HG02870 (cell line): ENCODE measurements around the gene MYH6.
"Not testable (repeated sequence)": the region's sequence is repeated elsewhere in the genome, so short reads cannot be mapped to it uniquely, and the experiment has no call there.

Experiments
- ATAC-seq: cut with Tn5 transposase; IDR thresholded peaks from one replicate; pipeline ENCODE4 v1.9.1; 2021; ENCODE audit warnings: mild to moderate bottlenecking, moderate library complexity; ENCODE audit not compliant: unreplicated experiment

The MYH6 gene

DNA sequence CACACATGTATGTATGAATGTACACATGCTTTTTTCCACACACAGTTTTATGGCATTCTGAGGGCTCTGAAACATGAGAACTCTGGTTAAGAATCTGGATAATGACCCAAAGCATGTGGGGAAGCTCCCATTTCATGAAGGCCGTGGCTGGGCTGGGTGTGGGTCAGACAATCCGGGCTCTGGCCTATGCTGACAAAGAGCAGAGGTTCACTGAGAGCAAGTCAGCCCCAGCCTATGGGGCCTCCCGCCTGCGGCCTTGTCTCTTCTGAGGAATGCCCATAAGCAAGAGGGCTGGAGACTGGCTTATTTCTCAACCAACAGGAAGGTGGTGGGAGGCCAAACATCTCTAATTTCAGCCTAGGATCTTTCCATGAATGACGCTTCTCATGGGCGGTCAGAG lies 8.5 kb downstream of the MYH6 start:
- ATAC-seq, result no peak

- ATAC-seq, result no peak
Measured at GRCh38 chr14:23399136-23399535, 8.9 kb downstream of the MYH6 start.

GRCh38 chr14:23398348-23398747 lies 9.7 kb downstream of the MYH6 start:
- no peak for ATAC-seq

DNA sequence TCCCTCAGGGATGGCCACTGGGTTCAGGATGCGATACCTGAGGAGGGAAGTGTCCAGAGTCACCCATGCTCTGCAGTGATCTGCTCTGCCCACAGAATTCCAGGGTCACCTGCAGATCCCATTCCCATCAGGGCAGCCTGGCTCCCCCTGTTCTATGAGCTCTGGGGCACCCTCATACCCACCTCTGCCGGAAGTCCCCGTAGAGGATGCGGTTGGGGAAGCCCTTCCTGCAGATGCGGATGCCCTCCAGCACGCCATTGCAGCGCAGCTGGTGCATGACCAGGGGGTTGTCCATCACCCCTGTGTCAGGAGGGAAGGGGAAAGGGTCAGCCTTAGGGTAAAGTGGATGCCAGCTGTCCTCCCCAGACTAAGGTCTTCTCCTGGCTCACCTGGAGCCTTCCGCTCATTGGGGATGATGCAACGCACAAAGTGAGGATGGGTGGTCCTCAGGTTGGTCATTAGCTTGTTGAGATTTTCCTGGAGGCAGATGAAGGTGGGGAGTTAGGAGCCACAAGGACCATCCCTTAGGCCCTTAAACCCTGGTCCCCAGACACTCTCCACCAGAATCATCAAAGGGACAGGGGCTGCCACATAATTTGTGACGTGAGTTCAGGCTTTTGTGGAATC lies 11.2 kb downstream of the MYH6 start:
- no peak for ATAC-seq

DNA sequence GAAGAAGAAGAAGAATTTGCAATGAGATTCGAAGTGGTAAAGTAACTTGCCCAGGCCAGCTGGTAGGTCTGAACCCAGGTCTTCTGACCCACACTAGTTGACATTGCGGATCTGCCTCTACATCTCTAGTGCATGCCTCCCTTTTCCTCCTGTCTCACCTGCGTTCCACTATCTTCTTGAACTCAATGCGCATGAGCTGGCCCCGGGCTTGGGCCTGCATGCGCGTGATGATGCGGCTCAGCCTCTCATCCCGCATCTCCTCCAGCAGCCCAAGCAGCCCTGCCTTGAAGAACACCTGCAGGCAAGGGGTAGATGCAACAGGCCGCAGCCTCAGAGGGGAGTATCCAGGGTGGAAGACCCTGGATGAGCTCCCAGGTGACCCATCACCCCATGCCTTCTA lies 11.9 kb downstream of the MYH6 start:
- ATAC-seq, result no peak

- ATAC-seq, result no peak
Measured at GRCh38 chr14:23392613-23393012, 15.5 kb downstream of the MYH6 start.

DNA sequence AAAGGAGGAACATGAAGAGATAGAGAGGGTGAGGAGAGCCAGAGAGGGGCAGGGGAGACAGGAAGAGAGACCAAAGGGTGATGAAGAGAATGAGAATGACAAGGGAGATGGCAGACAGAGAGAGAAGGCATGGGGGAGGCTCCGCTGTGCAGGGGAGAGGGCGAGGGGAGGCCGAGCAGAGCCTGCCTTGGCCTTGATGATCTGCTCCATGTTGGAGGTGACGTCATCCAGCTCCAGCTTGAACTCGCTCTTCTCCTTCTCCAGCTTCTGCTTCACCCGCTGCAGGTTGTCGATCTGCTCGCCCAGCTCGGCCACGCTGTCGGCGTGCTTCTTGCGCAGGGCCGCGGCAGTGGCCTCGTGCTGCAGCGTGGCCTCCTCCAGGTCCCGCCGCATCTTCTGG lies 18.2 kb downstream of the MYH6 start:
- ATAC-seq, result not testable (repeated sequence)

GRCh38 chr14:23389396-23389795 lies 18.7 kb downstream of the MYH6 start:
- no peak for ATAC-seq

- no peak for ATAC-seq
Measured at GRCh38 chr14:23388996-23389395, 19.1 kb downstream of the MYH6 start.

- ATAC-seq, result no peak
Measured at GRCh38 chr14:23387916-23388882, 19.9 kb downstream of the MYH6 start.

GRCh38 chr14:23386999-23387398 lies 21.1 kb downstream of the MYH6 start:
- no peak for ATAC-seq

- ATAC-seq, result not testable (repeated sequence)
Measured at GRCh38 chr14:23386266-23386657, 21.8 kb downstream of the MYH6 start.

- no peak for ATAC-seq
Measured at GRCh38 chr14:23385642-23386265, 22.3 kb downstream of the MYH6 start.

GRCh38 chr14:23385244-23385641 lies 22.8 kb downstream of the MYH6 start:
- ATAC-seq, result no peak

DNA sequence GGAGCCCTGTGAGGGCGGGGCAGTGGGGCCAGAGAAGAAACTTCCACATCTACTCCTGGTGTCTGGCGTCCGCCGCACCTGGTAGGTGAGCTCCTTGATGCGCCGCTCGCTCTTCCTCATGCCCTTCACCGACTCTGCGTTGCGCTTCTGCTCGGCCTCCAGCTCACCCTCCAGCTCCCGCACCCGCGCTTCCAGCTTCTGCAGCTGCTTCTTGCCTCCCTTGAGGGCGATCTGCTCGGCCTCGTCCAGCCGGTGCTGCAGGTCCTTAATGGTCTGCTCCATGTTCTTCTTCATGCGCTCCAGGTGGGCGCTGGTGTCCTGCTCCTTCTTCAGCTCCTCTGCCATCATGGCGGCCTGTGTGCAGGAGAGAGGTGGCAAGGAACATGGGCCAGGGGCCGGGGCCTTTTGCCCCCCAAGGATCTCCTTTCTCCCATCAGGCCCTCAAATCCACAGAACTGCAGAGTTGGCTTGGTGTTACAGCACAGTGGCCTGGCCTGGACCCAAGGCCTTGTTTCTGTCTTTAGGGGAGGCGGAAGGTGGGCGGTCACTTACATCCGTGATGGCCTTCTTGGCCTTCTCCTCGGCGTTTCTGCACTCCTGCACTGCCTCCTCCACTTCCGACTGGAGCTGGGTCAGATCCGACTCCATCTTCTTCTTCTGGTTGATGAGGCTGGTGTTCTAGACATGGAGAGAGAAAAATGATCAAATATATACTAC lies 23.6 kb downstream of the MYH6 start:
- ATAC-seq, result no peak

DNA sequence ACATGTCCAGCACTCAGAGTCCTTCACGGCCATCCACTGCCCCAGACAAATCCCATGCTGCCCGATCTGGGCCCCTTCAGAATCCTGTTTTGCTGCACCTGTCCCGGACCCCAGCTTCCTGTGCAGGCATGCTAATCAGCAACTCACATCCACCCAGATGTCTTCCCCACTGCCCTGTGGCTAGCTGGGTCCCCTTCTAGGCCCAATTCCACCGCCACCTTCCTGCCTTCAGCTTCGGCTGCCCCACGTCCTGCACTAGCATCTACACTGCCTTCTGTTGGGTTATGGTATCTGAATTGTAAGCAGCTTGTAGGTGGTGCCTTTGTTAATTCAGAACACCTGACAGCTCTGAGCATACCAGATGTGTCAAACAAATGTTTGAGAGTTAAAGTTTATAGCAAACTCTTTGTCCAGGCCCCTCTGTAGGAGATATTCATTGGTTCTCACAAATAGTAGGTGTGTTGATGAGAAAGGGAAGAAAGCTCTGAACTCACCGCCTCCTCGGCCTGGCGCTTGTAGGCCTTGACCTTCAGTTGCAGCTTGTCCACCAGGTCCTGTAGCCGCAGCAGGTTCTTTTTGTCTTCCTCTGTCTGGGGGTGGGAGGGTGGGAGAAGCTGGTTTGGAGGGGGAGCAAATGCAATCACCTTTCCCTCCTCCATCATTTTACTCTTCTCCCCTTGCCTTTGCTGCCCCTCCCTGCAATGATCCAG lies 25.2 kb downstream of the MYH6 start:
- ATAC-seq, result no peak

DNA sequence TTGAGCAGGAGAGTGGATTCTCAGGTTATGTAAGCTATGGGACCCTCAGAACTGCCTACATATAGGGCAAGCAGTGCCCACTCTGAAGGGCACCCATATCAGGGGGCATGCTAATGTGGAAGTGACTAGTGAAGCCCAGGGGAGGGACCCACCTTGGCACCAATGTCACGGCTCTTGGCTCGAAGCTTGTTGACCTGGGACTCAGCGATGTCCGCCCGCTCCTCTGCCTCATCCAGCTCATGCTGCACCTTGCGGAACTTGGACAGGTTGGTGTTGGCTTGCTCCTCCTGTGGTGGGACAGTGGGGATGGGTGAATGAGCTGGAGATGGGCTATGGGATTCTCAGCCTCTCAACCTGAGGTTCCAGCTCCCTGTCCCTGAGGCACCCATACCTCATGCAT lies 25.8 kb downstream of the MYH6 start:
- no peak for ATAC-seq

DNA sequence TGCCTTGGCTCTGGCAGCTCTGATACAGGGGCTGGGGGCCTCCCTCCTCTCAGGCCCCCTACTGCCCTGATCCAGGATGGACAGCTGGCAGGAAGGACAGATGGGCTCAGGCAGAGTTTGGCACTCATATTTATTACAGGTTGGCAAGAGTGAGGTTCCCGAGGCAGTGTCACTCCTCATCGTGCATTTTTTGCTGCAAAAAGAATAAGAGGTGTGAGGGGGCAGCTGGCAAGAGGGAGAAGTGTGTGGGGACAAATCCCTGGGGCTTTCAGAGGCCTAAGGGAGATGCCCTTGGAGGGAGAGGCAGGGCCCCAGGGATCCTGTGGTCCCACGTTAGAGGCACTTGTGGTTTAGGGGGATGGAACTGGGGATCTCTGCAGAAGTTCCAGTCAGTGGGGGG lies 26.2 kb downstream of the MYH6 start:
- no peak for ATAC-seq

GRCh38 chr14:23380976-23381375 lies 27.1 kb downstream of the MYH6 start:
- no peak for ATAC-seq

GRCh38 chr14:23380197-23380914 lies 27.7 kb downstream of the MYH6 start:
- no peak for ATAC-seq
